ENCODE data around the gene PPHLN1.
"Not testable (repeated sequence)": the region's sequence is repeated elsewhere in the genome, so short reads cannot be mapped to it uniquely, and the experiment has no call there.

Gene PPHLN1

DNA sequence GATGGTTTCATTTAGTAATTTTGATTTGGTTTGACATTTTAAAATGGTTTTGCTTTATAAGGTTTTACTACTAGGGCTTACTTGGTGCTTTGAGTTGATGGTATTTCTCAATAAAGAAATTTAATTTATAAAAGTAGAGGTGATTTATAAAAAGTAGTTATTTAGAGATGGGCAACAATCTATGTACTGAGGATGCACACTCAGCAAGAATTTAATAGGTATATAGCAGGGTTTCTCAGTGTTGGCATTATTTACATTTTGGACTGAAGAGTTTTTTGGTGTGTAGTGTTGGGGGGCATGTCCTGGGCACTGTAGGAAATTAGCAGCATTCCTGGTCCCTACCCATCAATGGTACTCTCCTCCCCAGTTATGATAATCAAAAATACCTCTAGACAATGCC is 47.7 kb downstream of the PPHLN1 start:
- no peak for DNase-seq

DNA sequence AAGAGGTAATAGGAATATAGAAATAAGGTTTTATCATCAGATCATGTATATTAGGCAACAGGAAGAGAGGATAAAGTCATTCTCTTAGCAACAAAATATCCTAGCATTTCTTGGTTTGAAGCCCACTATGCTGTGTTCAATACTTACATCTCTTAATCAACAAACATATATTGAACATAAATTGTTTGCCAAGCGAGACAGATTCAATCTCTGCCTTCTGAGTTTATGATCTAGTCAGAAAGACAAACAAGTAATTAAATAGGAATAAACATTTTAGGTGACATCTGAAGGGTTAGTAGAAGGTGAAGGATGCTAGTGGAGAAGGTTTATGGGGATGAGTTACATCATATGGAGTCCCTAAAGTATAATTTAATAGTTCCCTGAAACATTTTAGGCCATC is 54.8 kb downstream of the PPHLN1 start:
- no peak for DNase-seq

DNA sequence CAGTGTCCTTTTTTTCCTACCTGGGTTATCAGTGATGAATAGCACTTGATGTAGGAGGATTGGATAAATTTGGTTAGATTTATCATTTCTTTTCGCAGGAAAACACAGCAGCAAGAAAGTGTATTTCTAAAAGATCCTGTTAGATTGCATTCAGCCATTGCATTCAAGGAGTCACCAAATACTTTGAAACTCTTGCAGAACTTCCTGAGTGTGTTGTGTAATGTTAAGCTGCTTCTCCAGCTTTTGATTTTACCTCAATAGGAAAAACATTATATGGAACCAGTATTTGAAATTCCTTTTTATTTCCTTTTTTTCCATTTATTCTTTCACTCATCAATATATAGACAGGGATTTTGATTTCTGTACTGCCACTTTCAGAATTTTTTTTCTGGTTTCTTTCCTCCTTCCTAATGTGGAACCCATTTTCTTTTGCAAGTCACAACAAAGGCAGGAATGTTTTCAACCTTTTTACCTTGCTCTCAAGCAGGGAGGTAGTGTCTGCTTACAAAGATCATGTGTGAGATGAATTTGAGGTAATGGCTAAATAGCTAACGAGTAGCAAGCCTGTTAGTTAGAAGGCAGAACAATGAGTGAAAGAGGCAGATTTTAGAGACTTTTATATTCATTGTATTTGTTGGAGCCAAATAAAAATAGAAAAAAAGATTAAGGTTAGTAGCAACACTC is 56.2 kb downstream of the PPHLN1 start:
- DNase-seq: no peak

DNA sequence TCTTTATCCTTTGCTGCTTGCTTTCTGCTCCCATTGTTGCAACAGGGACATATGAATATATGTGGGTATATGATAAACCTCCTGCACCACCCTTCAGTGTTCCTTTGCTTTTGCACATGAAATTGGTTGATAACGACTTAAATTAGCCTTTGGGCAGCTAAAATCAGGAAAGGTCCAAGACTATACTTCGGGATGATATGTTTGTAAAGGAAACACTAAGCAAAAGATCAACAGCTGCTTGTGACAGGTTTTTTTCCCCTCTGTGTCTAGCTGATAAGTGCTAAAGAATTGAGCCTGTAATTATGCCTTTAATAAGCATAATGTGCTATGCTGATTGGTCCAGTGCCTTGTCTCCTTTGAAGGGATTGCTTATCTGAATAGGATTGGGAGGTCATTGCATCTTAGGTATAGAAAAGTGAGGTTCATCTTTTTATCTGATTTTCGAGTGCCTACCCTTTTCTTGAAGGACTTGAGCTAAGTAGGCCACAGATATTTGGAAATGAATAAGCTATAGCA is 59.4 kb downstream of the PPHLN1 start:
- DNase-seq: no peak

DNA sequence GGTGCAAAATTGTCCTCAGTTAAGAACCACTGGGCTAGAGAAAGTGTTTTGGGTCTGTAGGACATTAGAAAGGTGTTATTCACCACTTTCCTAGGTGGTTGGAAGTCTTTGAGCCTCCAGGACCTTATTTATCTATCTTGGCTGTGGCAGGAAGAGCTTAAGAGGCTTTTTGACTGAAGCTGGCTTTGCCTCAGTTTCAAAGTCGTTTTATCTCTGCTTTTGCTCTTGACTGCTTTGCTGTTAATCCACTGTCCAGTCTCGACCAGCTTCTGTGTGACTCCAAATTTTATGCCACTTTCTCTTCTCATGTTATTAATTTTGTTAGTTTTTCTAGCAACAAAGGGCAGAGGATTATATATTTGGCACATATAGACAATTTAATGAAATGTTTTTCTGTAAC is 60.3 kb downstream of the PPHLN1 start:
- DNase-seq: no peak

DNA sequence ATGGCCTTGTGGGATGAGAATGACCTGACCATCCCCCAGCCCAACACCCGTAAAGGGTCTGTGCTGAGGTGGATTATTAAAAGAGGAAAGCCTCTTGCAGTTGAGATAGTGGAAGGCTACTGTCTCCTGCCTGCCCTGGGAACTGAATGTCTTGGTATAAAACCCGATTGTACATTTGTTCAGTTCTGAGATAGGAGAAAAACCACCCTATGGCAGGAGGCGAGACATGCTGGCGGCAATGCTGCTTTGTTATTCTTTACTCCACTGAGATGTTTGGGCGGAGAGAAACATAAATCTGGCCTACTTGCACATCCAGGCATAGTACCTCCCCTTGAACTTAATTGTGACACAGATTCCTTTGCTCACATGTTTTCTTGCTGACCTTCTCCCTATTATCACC is 62.1 kb downstream of the PPHLN1 start:
- not testable (repeated sequence) for DNase-seq

DNA sequence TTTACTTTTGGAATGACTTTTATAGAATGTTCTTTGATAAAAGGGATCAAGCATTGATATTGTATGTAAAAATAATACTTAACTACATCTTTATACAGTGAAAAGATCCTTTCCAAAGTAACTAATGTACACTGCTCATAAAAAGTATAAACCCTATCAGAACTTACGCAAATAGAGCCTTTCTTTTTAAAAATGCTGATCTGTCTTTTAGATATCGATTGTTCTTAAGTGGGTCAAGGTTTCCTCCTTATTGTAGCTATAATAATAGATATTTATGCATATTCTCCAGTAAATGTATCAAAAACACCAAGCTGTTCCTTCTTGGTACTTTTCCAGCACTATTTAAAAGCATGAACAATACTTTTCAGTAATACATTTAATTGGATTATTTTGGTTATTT is 68.5 kb downstream of the PPHLN1 start:
- DNase-seq: no peak

DNA sequence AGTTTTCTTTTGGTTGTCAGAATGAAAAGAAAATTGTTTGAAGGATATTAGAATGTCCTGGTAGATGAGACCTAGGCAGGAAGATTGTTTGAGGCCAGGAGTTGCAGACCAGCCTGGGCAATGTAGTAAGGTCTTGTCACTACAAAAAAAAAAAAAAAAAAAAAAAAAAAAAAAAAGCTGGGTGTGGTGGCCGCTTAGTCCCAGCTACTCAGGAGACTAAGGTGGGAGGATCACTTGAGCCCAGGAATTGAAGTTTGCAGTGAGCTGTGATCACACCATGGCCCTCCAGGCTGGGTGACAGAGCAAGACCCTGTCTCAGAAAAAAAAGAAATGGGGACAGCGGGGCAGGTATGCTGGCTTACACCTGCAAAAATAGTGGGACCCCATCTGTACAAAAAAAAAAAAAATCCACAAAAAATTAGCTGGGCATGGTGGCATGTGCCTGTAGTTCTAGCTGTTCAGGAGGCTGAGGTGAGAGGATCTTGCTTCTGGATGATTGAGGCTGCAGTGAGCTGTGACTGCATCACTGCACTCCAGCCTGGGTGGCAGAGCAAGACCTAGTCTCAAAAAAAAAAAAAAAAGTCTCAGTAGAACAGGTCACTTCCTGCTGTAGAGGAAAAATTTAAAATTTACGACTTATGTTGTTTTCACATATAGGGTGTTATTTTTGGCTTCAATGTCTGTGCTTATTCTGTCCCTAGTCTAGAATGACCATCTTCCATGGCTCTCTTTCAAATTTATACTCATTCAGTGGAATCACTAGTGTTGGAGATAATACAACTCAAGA is 70.7 kb downstream of the PPHLN1 start:
- no peak for DNase-seq

DNA sequence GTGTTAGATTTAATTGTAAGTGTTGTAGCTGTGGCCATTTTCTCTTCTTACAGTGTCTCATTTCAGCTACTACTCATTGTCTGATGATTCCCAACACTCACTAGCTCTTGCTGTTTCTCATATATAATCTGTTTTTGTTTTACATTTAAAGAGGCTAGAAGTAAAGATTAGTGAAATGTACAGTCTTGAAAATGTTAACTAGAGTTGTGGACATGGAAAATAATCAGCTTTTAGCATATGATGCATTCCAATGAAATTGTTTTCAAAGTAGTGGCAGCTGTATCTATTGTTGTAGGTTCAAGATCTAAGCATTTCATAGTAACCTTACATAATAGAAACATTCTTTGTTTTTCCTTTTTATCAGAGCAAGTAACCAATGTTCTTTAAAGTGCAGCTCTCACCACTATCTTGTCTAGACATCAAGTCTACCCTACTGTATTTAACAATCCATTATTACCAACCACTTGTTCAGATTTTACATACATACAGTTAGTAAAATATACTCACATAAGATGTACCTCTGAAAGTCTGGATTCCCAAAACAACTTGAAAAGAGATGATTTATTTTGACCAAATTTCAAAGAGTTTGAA is 76.9 kb downstream of the PPHLN1 start:
- DNase-seq: no peak

DNA sequence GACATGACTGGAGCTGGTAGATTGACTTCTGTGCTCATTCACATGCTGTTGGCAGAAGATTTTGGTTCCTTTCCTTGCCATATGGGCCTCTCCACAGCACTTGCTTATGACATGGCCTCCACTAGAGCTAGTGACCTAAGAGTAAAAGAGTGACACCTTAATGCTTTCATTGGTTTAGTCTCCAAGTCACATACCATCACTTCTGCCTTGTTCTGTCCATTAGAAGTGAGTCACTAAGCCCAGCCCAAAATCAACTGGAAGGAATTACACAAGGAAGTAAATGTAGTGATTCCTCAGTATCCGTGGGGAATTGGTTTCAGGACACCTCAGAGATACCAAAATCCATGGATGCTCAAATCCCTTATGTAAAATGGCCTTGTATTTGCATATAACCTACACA is 81.3 kb downstream of the PPHLN1 start:
- no peak for DNase-seq

DNA sequence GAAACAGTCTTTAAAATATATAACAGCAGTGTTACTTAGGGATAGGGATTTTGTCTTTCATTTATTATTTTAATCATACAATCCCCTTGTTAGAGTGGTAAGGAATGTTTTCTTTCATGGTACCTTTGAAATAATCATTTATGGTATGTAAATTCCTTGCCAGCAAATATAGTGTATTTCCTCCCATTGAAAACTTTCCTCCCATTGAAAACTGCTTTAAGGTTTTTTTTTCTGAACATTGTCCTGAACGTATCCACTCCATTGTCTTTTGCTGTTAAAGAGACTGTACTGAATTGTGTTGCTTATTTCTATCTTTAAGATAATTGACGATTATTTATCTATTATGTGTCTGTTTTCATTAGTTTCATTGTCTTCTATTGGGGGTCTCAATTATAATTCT is 83.5 kb downstream of the PPHLN1 start:
- no peak for DNase-seq

DNA sequence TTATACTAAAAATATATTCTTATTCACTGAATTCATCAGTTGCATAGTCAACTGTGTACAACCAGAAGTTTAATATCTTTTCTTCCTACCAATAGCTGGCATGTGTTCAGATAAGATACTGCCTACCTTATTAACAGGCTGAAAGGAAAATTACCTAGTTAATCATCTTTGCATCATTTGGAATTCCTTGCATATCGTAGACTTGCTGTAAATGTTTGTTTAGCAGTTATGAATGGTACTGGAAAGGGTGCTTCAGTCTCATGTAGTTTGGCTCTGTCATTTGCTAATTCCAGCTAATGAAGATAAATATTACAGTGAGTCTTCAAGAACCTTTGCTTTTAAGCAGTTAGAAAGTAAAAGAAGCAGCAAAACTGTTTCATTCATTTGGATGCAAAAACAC is 84.4 kb downstream of the PPHLN1 start:
- DNase-seq: no peak

DNA sequence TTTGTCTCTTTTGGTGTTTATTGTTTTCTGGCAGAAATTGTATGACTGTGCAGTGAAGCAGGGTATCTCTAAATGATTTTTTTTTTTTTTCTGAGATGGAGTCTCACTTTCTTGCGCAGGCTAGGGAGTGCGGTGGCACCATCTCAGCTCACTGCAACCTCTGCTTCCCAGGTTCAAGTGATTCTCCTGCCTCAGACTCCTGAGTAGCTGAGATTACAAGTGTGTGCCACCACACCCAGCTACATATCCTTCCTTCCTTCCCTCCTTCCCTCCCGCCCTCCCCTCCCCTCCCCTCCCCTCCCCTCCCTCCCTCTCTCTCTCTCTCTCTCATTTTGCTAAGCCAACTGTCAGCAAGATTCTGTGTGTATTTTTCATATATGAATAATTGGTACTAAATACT is 94.4 kb downstream of the PPHLN1 start:
- no peak for DNase-seq

DNA sequence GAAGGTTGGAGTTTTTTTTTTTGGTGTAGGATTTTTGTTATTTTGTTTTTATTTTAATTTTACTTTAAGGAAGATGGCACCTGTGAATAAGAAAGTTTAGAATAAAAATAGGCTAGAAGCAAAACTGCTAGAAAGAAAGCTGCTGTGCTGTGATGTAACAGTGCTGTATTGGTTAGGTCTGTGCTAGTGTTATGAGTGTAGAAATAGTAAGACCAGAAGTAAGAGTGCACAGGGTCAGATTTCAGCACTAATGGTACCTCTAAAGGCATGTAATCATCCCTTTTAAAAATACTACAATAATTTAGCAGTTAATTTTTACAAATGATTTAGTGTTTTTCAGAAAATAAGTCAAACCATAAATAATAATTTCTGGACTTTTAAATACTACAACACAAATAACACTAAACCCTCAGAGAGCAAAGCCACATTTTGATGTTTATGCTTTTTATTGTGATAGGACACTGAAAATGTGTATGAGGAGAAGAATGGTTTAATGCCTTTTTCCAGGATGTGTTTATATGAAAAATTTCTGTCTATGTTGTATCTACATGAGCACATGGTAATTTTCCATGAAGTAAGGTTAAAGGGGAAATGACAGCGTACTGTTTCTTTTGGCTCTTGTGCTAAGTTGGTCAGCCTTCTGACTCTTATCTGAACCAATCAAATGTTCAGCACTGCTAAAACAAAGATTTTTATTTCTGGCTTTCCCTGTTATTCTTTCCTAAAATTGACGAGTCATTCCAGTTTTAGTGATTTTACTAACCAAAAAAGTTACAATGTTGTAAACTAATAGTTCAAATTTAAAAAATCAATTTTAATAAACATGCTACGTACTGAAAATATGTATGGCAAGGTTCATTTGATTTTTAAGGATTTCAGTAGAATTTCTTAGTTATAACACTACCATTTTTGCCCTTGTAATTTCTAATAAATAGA is 96.1 kb downstream of the PPHLN1 start:
- DNase-seq: no peak

DNA sequence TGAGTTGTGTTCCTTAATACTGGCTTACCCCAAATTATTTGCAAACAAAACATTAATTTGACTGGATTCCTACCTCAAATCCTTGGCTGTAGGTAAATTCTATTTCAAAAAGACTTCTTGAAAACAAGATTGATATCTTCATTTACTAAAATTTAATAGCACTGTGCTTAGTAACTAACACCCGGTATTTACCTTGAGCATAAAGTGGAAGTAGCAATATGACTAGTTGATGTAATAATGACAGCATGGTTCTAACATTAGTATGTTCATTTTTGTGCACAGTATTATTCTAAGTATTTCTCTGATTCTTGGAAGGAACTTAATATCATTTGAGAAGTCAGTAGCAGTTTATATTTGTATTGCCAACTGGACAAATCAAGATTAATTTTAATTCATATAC is 96.8 kb downstream of the PPHLN1 start:
- DNase-seq: no peak

DNA sequence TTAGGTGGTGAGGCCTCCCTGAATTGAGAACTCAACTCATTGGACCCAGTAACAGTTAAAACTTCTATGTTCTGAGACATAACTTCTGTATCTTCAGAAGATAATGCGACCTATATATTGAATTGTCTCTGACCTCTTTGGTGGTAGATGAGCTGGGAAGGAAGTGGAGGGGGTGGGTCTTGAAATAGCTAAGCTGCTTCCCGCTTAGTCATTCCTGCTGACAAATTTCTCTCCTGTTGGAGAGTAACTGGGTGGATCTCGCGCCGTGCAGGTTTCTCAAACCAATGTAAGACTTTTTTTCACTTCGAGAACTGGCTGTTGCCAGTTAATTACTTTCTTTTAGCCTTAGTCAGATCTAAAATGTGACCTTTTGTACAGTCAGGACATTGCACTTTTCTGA is 100.8 kb downstream of the PPHLN1 start:
- no peak for DNase-seq

DNA sequence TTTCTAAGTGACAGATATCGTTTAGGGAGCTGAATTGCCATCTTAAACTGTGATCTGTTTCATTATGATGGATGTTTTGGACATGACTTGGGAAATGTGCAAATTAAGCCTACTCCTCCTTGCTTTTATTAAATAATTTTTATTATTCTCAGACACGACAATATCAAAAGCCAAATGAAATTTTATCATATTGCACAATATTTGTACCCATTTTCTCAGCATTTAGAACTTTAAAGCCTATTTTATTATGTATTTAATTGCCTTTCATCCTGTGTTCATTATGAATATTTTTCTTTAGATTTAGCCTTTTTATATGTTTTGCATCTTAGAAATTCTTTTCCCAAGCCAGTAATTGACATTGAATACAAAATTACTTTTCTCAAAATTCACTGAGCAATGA is 102.9 kb downstream of the PPHLN1 start:
- no peak for DNase-seq

DNA sequence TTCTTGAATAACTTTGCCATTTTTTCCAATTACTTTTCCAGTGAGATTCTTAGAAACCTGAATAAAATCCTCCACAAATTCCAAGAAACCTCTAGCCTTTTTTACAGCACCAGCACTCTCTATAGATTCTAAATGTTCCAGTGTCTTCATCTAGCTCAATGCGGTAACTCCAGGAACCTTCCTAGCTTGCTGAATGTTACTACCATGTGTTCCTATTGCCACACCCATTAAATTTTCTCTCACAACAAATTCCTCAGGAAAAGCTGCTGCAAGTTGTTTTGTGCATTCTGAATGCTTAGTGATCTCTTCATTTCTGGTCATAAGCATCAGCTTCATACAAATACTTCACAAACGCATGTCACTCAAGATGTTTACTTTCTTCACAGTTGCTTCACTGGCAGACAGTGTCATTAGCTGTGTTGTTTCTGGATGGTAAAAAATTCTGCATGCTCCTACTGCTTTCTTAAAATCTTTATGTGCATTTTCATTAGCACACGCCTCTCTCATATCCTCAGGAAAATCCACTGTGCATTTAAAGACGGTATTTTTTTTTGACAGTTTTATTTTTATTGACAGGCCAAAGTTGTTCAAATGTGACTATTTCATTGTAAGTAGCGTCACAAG is 106.7 kb downstream of the PPHLN1 start:
- no peak for DNase-seq

DNA sequence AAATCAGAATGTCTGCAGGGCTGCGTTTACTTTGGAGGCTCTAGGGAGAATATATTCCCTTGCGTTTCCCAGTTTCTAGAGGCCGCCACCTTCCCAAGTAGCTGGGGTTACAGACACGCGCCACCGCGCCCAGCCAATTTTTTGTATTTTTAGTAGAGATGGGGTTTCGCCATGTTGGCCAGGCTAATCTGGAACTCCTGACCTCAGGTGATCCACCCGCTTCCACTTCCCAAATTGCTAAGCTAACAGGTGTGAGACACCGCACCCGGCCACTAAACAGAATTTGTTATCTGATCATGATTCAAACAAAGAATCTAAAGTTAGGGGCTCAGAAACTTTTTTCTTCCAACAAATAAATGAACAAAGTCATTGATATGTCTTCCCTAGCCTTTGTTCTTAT is 114.6 kb downstream of the PPHLN1 start:
- DNase-seq: no peak

DNA sequence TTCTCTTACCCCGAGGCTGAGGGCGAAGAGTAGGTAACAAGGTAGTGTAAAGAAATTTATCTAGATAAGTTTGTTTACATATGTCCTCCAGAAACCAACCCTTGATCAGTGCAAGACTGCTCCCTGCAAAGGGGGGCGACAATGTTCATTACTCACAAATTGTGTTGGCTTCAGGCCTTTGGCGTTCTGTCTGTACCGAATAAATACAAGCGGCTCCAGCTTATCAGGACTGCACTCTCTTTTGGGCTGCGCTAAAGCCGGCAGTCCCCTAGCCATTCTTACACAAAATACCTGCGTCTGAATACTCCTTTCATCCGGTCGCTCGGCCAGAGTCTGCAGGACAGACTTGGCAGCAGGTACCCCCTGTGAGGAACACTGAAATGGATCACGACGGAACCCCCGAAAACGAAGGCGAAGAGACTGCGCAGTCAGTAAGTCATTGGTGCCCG is 116.4 kb downstream of the PPHLN1 start:
- DNase-seq: no peak

DNA sequence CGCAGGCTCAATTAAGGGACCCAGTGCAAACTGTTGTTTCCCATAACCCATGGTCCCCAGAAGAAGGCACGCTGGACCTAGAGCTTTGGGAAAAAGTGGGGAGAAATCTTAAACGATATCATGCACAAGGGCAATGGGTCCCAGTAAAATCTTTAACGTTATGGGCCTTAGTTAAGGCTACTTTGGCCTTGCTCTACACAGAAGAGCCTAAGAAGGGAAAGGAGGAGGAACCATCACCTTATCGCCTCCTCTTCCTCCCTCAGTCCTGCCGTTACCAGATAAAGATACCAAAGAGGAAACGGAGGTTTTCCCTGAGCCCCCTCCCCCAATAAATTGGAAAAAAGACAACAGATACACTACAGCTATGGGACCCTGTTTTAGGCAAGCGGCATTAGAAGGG is 116.9 kb downstream of the PPHLN1 start:
- DNase-seq: no peak

DNA sequence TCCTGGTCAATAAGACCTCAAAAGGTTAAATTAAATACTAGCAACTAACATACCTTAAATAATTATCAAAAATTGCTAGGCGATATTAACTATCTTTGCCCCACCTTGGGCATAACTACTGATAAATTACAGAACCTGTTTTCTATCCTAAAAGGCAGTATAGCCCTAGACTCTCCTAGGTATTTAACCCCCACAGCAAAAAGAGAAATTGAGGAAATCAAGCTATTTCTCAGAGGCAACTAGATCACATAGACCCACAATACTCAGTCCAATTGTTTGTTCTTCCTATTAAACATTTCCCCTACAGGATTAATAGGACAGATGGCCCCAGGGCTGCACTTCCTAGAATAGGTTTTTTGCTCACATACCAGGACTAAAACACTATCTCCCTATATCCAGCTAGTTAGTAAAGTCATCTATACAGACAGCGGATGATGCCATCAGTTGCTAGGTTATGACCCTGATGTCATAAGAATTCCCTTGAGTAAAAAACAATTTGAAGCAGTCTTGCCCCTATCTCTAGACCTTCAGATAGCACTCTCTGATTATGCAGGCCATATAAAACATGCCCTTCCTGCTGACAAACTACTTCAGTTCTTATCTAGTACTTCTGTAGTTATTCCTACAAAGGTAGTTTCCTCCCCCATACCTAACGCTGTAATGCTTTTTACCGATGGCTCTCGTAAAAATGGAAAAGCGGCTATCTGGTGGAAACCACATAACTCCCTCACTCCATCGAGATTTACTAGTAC is 118.4 kb downstream of the PPHLN1 start:
- no peak for DNase-seq

All from NCI-H774 (cell line).